ENCODE measurements around the gene MORN3. TPM values are rescaled to one million over a fixed set of nuclear protein-coding genes. Genes with fewer than 3 reads are reported as not detected.
"Not testable (repeated sequence)": the region's sequence is repeated elsewhere in the genome, so short reads cannot be mapped to it uniquely, and the experiment has no call there.

MORN3 gene
- polyA plus RNA-seq, 1 donor (not counting 4 experiments of a cell fraction or from before 2014, with no cell fraction given) = 0.30 TPM

GRCh38 chr12:121717041-121717699 is 47.7 kb upstream of the MORN3 start:
- H2AFZ ChIP-seq (ENCODE audit: control insufficient read depth, low read length) = no peak overlapping the region
- peaks cover 10% of the 10 kb centered on the region for H3K4me1 ChIP-seq (ENCODE audit: control insufficient read depth, extremely low read depth, insufficient read depth, low read length)
- no peaks in the 10 kb centered on the region for H4K20me1 ChIP-seq (ENCODE audit: control insufficient read depth, extremely low read depth, insufficient read depth, low read length)
- no peak overlapping the region for H3K4me3 ChIP-seq (ENCODE audit: control insufficient read depth in 2 of 3, extremely low read depth in 1 of 3, insufficient read depth in 2 of 3, low read depth in 1 of 3, low read length in 3 of 3)
- H3K27ac ChIP-seq (ENCODE audit: control insufficient read depth, insufficient read depth, low read length) = no peak overlapping the region
- TF ChIP-seq EZH2 (IDR thresholded peaks at IDR 0.05; ENCODE audit: low read length) = no peak
- TF ChIP-seq, protein P1, sequence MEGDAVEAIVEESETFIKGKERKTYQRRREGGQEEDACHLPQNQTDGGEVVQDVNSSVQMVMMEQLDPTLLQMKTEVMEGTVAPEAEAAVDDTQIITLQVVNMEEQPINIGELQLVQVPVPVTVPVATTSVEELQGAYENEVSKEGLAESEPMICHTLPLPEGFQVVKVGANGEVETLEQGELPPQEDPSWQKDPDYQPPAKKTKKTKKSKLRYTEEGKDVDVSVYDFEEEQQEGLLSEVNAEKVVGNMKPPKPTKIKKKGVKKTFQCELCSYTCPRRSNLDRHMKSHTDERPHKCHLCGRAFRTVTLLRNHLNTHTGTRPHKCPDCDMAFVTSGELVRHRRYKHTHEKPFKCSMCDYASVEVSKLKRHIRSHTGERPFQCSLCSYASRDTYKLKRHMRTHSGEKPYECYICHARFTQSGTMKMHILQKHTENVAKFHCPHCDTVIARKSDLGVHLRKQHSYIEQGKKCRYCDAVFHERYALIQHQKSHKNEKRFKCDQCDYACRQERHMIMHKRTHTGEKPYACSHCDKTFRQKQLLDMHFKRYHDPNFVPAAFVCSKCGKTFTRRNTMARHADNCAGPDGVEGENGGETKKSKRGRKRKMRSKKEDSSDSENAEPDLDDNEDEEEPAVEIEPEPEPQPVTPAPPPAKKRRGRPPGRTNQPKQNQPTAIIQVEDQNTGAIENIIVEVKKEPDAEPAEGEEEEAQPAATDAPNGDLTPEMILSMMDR (optimal IDR thresholded peaks at IDR 0.05 in 1 of 3, IDR thresholded peaks at IDR 0.05 in 1 of 3, conservative IDR thresholded peaks at IDR 0.05 in 1 of 3; ENCODE audit: extremely low read depth in 1 of 3, insufficient read depth in 2 of 3, low read length in 3 of 3) = no peak
- no peaks in the 10 kb centered on the region for H3K27me3 ChIP-seq (ENCODE audit: control insufficient read depth, extremely low read depth, insufficient read depth, low read length)
- dilution Hi-C loops (cut with MboI; ENCODE audit: extremely low pct_ligation_motif_present, low sequenced_read_pairs) = no loop called here
- H3K9me3 ChIP-seq (ENCODE audit: control insufficient read depth, low read depth, low read length) = no peaks in the 10 kb centered on the region
- peaks cover 1 to 3% of the 10 kb centered on the region in 2 experiments for H3K36me3 ChIP-seq (ENCODE audit: control insufficient read depth in 2 of 2, extremely low read depth in 1 of 2, insufficient read depth in 2 of 2, low read length in 2 of 2)
- H3K79me2 ChIP-seq (ENCODE audit: control insufficient read depth, insufficient read depth, low read length) = peaks cover 34% of the 10 kb centered on the region
- H3K9me1 ChIP-seq (ENCODE audit: control insufficient read depth, extremely low read depth, insufficient read depth, low read length) = no peaks in the 10 kb centered on the region
- H3K4me2 ChIP-seq (ENCODE audit: control insufficient read depth, extremely low read depth, insufficient read depth, low read depth, low read length) = no peak overlapping the region
- H3K9ac ChIP-seq (ENCODE audit: control insufficient read depth, extremely low read depth, insufficient read depth, low read length) = no peak overlapping the region
- no peak for FAIRE-seq
- no peak for DNase-seq (ENCODE audit: low read depth, low spot score)

DNA sequence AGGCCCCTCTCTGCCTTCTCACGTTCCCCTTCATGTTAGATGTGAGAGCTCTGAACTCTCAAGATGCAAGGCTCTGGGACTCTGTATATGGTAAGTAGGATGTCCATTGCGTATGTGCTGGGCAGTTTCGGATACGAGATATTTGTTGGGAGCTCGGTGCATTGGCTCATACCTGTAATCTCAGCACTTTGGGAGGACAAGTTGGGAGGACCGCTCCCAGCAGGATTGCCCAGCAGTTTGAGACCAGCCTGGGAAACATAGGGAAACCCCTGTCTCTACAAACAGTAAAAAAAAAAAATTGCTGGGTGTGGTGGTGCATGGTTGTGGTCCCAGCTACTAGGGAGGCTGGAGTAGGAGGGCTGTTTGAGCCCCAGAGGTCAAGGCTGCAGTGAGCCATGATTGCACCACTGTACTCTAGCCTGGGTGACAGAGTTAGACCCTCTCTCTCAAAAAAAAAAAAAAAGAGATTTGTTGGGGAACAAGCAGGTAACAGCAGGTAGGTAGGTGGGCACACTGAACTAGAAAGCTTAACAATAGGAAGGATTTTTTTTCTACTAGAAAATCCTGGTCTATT is 46.5 kb upstream of the MORN3 start:
- H3K9ac ChIP-seq (ENCODE audit: control insufficient read depth, extremely low read depth, insufficient read depth, low read length) = no peak overlapping the region
- no peaks in the 10 kb centered on the region for H3K27me3 ChIP-seq (ENCODE audit: control insufficient read depth, extremely low read depth, insufficient read depth, low read length)
- FAIRE-seq = no peak
- H3K9me3 ChIP-seq (ENCODE audit: control insufficient read depth, low read depth, low read length) = no peaks in the 10 kb centered on the region
- dilution Hi-C loops (cut with MboI; ENCODE audit: extremely low pct_ligation_motif_present, low sequenced_read_pairs) = no loop called here
- H4K20me1 ChIP-seq (ENCODE audit: control insufficient read depth, extremely low read depth, insufficient read depth, low read length) = no peaks in the 10 kb centered on the region
- no peaks in the 10 kb centered on the region for H3K9me1 ChIP-seq (ENCODE audit: control insufficient read depth, extremely low read depth, insufficient read depth, low read length)
- no peak overlapping the region for H3K4me3 ChIP-seq (ENCODE audit: control insufficient read depth in 2 of 3, extremely low read depth in 1 of 3, insufficient read depth in 2 of 3, low read depth in 1 of 3, low read length in 3 of 3)
- no peak overlapping the region for H3K4me2 ChIP-seq (ENCODE audit: control insufficient read depth, extremely low read depth, insufficient read depth, low read depth, low read length)
- no peak for DNase-seq (ENCODE audit: low read depth, low spot score)
- peaks cover 1 to 3% of the 10 kb centered on the region in 2 experiments for H3K36me3 ChIP-seq (ENCODE audit: control insufficient read depth in 2 of 2, extremely low read depth in 1 of 2, insufficient read depth in 2 of 2, low read length in 2 of 2)
- TF ChIP-seq EZH2 (IDR thresholded peaks at IDR 0.05; ENCODE audit: low read length) = no peak
- TF ChIP-seq, protein P1 (optimal IDR thresholded peaks at IDR 0.05 in 1 of 3, IDR thresholded peaks at IDR 0.05 in 1 of 3, conservative IDR thresholded peaks at IDR 0.05 in 1 of 3; ENCODE audit: extremely low read depth in 1 of 3, insufficient read depth in 2 of 3, low read length in 3 of 3) = no peak
- no peak overlapping the region for H2AFZ ChIP-seq (ENCODE audit: control insufficient read depth, low read length)
- peaks cover 18% of the 10 kb centered on the region for H3K4me1 ChIP-seq (ENCODE audit: control insufficient read depth, extremely low read depth, insufficient read depth, low read length)
- H3K79me2 ChIP-seq (ENCODE audit: control insufficient read depth, insufficient read depth, low read length) = peaks cover 34% of the 10 kb centered on the region
- H3K27ac ChIP-seq (ENCODE audit: control insufficient read depth, insufficient read depth, low read length) = no peak overlapping the region

DNA sequence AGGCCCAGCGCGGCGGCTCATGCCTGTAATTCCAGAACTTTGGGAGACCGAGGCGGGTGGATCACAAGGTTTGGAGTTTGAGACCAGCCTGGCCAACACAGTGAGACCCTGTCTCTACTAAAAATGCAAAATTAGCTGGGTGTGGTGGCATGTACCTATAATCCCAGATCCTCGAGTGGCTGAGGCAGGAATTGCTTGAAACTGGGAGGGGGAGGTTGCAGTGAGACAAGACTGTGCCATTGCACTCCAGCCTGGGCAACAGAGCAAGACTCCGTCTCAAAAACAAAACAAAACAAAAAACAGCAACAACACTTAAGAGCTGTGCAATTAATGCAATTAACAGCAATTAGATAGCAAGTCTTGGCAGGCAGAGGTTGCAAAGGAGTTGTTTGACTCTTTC is 45.6 kb upstream of the MORN3 start:
- H3K9ac ChIP-seq (ENCODE audit: control insufficient read depth, extremely low read depth, insufficient read depth, low read length) = not testable (repeated sequence)

More for the DNA sequence above, 45.6 kb upstream of the MORN3 start:
- H3K27ac ChIP-seq (ENCODE audit: control insufficient read depth, insufficient read depth, low read length); DNase-seq (ENCODE audit: low read depth, low spot score); H2AFZ ChIP-seq (ENCODE audit: control insufficient read depth, low read length); H4K20me1 ChIP-seq (ENCODE audit: control insufficient read depth, extremely low read depth, insufficient read depth, low read length); H3K27me3 ChIP-seq (ENCODE audit: control insufficient read depth, extremely low read depth, insufficient read depth, low read length); H3K36me3 ChIP-seq (ENCODE audit: control insufficient read depth in 2 of 2, extremely low read depth in 1 of 2, insufficient read depth in 2 of 2, low read length in 2 of 2); H3K9me3 ChIP-seq (ENCODE audit: control insufficient read depth, low read depth, low read length); dilution Hi-C loops (cut with MboI; ENCODE audit: extremely low pct_ligation_motif_present, low sequenced_read_pairs); H3K4me2 ChIP-seq (ENCODE audit: control insufficient read depth, extremely low read depth, insufficient read depth, low read depth, low read length); H3K4me3 ChIP-seq (ENCODE audit: control insufficient read depth in 2 of 3, extremely low read depth in 1 of 3, insufficient read depth in 2 of 3, low read depth in 1 of 3, low read length in 3 of 3); FAIRE-seq; H3K9me1 ChIP-seq (ENCODE audit: control insufficient read depth, extremely low read depth, insufficient read depth, low read length): not testable (repeated sequence)
- H3K79me2 ChIP-seq (ENCODE audit: control insufficient read depth, insufficient read depth, low read length) = peaks cover 33% of the 10 kb centered on the region
- H3K4me1 ChIP-seq (ENCODE audit: control insufficient read depth, extremely low read depth, insufficient read depth, low read length) = peaks cover 18% of the 10 kb centered on the region

Data from keratinocyte (primary cell).